ENCODE measurements around the gene SRP68. TPM values are rescaled to one million over a fixed set of nuclear protein-coding genes. Genes with fewer than 3 reads are reported as not detected.

The SRP68 gene
- total and polyA plus RNA-seq, 2 of the 8 experiments (the other 6 are each of a cell fraction or from before 2014, with no cell fraction given): 57.7 to 83.5 TPM

DNA sequence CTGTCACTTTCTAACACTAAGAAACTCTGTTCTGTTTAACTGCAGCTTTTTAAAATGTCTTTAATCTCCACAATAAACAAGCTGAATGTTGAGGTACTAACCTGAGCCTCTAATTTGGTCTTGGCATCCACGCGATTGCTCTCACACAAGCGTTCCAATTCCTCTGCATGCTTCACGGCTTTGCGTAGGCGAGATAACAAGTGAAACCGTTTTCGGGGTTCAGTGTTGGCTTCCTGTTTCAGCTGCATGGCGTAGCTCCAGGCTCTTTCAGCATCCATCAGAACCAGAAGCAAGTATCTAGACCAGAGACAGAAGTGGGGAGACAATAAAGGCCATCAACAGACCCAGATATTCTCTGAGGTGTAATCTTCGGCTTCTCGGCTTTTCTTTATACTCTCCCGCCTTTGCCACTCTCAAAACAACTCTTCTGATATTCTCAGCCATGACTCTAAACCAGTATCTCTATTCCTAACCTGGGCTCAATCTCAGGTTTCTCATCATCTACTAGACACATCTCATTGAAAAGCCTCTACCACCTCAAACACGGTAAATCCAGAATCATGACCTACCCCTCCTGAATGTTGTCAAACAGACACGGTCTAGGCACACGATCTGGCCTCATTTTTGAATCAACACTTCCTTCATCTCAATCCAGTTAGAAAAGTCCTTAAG lies 8.3 kb downstream of the SRP68 start (continued):
- TF ChIP-seq, protein P1, sequence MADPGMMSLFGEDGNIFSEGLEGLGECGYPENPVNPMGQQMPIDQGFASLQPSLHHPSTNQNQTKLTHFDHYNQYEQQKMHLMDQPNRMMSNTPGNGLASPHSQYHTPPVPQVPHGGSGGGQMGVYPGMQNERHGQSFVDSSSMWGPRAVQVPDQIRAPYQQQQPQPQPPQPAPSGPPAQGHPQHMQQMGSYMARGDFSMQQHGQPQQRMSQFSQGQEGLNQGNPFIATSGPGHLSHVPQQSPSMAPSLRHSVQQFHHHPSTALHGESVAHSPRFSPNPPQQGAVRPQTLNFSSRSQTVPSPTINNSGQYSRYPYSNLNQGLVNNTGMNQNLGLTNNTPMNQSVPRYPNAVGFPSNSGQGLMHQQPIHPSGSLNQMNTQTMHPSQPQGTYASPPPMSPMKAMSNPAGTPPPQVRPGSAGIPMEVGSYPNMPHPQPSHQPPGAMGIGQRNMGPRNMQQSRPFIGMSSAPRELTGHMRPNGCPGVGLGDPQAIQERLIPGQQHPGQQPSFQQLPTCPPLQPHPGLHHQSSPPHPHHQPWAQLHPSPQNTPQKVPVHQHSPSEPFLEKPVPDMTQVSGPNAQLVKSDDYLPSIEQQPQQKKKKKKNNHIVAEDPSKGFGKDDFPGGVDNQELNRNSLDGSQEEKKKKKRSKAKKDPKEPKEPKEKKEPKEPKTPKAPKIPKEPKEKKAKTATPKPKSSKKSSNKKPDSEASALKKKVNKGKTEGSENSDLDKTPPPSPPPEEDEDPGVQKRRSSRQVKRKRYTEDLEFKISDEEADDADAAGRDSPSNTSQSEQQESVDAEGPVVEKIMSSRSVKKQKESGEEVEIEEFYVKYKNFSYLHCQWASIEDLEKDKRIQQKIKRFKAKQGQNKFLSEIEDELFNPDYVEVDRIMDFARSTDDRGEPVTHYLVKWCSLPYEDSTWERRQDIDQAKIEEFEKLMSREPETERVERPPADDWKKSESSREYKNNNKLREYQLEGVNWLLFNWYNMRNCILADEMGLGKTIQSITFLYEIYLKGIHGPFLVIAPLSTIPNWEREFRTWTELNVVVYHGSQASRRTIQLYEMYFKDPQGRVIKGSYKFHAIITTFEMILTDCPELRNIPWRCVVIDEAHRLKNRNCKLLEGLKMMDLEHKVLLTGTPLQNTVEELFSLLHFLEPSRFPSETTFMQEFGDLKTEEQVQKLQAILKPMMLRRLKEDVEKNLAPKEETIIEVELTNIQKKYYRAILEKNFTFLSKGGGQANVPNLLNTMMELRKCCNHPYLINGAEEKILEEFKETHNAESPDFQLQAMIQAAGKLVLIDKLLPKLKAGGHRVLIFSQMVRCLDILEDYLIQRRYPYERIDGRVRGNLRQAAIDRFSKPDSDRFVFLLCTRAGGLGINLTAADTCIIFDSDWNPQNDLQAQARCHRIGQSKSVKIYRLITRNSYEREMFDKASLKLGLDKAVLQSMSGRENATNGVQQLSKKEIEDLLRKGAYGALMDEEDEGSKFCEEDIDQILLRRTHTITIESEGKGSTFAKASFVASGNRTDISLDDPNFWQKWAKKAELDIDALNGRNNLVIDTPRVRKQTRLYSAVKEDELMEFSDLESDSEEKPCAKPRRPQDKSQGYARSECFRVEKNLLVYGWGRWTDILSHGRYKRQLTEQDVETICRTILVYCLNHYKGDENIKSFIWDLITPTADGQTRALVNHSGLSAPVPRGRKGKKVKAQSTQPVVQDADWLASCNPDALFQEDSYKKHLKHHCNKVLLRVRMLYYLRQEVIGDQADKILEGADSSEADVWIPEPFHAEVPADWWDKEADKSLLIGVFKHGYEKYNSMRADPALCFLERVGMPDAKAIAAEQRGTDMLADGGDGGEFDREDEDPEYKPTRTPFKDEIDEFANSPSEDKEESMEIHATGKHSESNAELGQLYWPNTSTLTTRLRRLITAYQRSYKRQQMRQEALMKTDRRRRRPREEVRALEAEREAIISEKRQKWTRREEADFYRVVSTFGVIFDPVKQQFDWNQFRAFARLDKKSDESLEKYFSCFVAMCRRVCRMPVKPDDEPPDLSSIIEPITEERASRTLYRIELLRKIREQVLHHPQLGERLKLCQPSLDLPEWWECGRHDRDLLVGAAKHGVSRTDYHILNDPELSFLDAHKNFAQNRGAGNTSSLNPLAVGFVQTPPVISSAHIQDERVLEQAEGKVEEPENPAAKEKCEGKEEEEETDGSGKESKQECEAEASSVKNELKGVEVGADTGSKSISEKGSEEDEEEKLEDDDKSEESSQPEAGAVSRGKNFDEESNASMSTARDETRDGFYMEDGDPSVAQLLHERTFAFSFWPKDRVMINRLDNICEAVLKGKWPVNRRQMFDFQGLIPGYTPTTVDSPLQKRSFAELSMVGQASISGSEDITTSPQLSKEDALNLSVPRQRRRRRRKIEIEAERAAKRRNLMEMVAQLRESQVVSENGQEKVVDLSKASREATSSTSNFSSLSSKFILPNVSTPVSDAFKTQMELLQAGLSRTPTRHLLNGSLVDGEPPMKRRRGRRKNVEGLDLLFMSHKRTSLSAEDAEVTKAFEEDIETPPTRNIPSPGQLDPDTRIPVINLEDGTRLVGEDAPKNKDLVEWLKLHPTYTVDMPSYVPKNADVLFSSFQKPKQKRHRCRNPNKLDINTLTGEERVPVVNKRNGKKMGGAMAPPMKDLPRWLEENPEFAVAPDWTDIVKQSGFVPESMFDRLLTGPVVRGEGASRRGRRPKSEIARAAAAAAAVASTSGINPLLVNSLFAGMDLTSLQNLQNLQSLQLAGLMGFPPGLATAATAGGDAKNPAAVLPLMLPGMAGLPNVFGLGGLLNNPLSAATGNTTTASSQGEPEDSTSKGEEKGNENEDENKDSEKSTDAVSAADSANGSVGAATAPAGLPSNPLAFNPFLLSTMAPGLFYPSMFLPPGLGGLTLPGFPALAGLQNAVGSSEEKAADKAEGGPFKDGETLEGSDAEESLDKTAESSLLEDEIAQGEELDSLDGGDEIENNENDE (IDR thresholded peaks at IDR 0.05; ENCODE audit: insufficient replicate concordance, low read length): no peak
- TF ChIP-seq, protein P2, sequence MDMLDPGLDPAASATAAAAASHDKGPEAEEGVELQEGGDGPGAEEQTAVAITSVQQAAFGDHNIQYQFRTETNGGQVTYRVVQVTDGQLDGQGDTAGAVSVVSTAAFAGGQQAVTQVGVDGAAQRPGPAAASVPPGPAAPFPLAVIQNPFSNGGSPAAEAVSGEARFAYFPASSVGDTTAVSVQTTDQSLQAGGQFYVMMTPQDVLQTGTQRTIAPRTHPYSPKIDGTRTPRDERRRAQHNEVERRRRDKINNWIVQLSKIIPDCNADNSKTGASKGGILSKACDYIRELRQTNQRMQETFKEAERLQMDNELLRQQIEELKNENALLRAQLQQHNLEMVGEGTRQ (IDR thresholded peaks at IDR 0.05; ENCODE audit: low read length): no peak

Data from H1 (cell line).